ENCODE data around the gene CALM3. TPM values are rescaled to one million over a fixed set of nuclear protein-coding genes. Genes with fewer than 3 reads are reported as not detected.

The CALM3 gene
- total RNA-seq, 4 donors from 2014 or later, result 112 to 189 (median 132) TPM

DNA sequence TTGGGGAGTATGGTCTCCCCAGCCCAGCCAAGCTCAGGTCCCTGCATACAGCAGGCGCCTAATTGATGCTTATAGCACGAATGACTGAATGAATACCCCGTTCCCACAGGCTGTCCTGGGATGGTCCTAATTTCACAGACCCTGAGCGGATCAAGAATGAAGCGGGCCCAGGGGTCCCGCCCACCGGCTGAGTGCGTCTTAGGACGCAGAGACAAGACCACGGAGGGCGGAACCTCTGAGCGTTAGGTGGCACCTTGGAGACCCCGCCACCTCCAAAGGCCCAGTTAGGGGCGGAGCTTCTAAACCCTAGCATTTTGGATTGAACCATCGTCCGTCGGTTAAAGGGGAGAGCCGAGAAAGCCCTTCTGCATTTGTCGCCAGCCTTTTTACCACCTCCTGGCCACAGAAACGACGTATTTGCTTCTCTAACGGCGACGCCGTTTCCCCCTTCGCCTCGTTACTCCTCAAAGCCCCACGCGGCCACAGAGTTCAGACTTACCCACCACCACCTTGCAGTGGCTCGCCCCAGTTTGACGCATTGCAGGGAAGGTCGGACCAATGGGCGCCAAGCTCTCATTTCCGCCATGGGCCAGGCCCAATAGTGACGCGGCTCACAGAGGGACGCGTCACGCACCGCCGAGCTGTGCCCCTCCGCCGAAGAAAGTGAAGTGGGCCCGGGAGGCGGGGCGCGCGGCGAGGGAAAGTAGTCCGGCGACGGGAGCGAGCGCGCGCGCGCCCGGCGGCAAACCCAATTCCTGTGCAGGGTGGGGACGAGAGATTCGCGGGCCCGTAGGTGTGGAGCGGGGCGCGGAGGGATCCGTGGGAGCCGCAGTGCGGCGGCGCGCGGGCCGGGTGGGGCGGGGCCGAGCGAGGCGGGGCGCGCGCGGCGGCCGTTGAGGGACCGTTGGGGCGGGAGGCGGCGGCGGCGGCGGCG, 479 bp upstream of the CALM3 start:
- ATAC-seq (ENCODE audit: low FRiP score), result peak; percentile 97
- peak; percentile 98 for DNase-seq (ENCODE audit: low spot score)
- TF ChIP-seq, protein P1, sequence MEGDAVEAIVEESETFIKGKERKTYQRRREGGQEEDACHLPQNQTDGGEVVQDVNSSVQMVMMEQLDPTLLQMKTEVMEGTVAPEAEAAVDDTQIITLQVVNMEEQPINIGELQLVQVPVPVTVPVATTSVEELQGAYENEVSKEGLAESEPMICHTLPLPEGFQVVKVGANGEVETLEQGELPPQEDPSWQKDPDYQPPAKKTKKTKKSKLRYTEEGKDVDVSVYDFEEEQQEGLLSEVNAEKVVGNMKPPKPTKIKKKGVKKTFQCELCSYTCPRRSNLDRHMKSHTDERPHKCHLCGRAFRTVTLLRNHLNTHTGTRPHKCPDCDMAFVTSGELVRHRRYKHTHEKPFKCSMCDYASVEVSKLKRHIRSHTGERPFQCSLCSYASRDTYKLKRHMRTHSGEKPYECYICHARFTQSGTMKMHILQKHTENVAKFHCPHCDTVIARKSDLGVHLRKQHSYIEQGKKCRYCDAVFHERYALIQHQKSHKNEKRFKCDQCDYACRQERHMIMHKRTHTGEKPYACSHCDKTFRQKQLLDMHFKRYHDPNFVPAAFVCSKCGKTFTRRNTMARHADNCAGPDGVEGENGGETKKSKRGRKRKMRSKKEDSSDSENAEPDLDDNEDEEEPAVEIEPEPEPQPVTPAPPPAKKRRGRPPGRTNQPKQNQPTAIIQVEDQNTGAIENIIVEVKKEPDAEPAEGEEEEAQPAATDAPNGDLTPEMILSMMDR (IDR thresholded peaks at IDR 0.05), result no peak

GRCh38 chr19:46602392-46603194, 1.5 kb downstream of the CALM3 start:
- ATAC-seq (ENCODE audit: low FRiP score) (no peak), DNase-seq (ENCODE audit: low spot score) (no peak)
- TF ChIP-seq, protein P1 (IDR thresholded peaks at IDR 0.05), result no peak

GRCh38 chr19:46603195-46603637, 2.1 kb downstream of the CALM3 start:
- TF ChIP-seq, protein P1 (IDR thresholded peaks at IDR 0.05), result no peak
- ATAC-seq (ENCODE audit: low FRiP score) (no peak), DNase-seq (ENCODE audit: low spot score) (no peak)

DNA sequence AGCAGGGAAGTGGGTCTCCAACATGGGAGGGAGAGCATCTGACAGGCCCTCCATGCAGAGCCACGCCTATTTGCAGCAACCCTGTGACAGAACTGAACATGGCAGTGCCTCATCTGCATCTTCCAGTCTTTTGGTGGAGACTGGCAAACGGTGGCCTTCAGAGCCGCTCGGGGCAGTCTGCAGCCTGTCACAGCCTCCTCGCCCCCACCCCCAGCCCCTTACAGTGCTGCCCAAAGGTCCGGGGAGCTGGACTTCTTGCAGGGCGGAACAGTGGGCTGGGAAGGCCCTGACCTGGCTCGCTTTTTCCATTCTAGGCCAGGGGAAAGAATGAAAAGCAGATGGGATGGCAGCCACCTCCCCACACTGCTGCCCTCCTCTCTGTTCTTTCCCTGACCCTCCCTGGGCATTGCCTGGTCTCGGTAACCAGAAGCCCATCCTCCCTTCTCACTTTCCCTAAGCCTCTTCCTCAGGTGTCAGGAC, 2.7 kb downstream of the CALM3 start:
- DNase-seq (ENCODE audit: low spot score) (no peak), ATAC-seq (ENCODE audit: low FRiP score) (no peak)
- TF ChIP-seq, protein P1 (IDR thresholded peaks at IDR 0.05), result no peak

DNA sequence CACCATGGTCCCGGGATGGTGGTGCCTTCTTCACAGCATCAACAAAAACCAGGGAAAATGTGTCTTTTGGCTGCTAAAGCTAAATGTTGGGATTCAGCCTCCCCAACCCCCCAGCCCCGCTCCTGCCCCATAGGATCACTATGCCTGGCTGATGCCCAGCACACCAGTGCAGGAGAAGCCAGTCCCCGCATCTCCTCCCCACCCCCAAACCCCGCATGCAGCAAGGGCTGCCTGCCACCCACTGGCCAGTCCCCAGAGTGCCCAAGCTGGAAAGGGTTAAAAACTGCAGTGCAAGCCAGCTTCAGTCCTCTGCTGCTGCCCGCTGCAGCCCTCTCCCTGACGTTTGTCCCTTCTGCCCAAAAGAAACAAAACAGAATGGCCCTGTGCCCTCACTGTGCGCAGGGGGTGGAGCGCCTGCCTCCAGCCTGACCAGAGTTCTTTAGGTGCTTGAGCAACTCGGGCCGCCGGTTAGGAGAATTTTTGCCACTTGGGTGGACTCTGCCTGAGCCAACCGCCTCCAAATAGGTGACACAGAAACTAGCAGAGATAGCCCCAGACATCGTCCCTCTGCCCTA, 3.7 kb downstream of the CALM3 start:
- ATAC-seq (ENCODE audit: low FRiP score), result no peak
- no peak for DNase-seq (ENCODE audit: low spot score)
- TF ChIP-seq, protein P1 (IDR thresholded peaks at IDR 0.05), result no peak

GRCh38 chr19:46605356-46605821, 4.3 kb downstream of the CALM3 start:
- ATAC-seq (ENCODE audit: low FRiP score) (no peak), DNase-seq (ENCODE audit: low spot score) (no peak)
- TF ChIP-seq, protein P1 (IDR thresholded peaks at IDR 0.05), result no peak
